DND-41 (cell line): ENCODE results near the gene NAA10.

ENCODE experiments used
- ATAC-seq: fragments of 200-7000 bp; cut with Tn5 transposase; 3 replicates; pipeline ENCODE4 v1.9.1; 2021; ENCODE audit warnings: low read depth; ENCODE audit not compliant: insufficient read depth
- DNase-seq: peaks from one replicate; pipeline ENCODE4 v3.0.0-alpha.2; 2020
- H2AFZ ChIP-seq: 2 replicates; pipeline ENCODE4 v1.6.0; 2012; ENCODE audit warnings: low read depth, low read length
- H3K27ac ChIP-seq: 2 replicates; pipeline ENCODE4 v1.5.1; 2012; ENCODE audit warnings: low read length, inconsistent platforms
- H3K27me3 ChIP-seq: fragments of 200-600 bp; sonication (generic); 2 replicates; pipeline ENCODE4 v1.6.0; 2012; ENCODE audit warnings: low read length, mild to moderate bottlenecking, inconsistent platforms; ENCODE audit not compliant: insufficient read depth, poor library complexity
- H3K36me3 ChIP-seq: 2 replicates; pipeline ENCODE4 v1.5.1; 2012; ENCODE audit warnings: low read length, inconsistent platforms; ENCODE audit not compliant: insufficient read depth
- H3K4me1 ChIP-seq: 2 replicates; pipeline ENCODE4 v1.5.1; 2012; ENCODE audit warnings: mild to moderate bottlenecking, low read length; ENCODE audit not compliant: insufficient read depth
- H3K4me2 ChIP-seq: 2 replicates; pipeline ENCODE4 v1.6.0; 2012; ENCODE audit warnings: mild to moderate bottlenecking, moderate library complexity, low read length, inconsistent platforms; ENCODE audit not compliant: insufficient read depth
- H3K4me3 ChIP-seq, 2 experiments: fragments of 200-600 bp in 1 of 2; shearing (Covaris generic) in 1 of 2; 2 replicates each; pipeline ENCODE4 v1.5.1; 2012 to 2016; ENCODE audit warnings: inconsistent platforms in 2 of 2, low read length in 2 of 2, mild to moderate bottlenecking in 2 of 2, low read depth in 1 of 2, moderate library complexity in 1 of 2
- H3K79me2 ChIP-seq: 2 replicates; pipeline ENCODE4 v1.6.0; 2012; ENCODE audit warnings: low read length, inconsistent platforms; ENCODE audit not compliant: insufficient read depth
- H3K9ac ChIP-seq: 2 replicates; pipeline ENCODE4 v1.6.0; 2012; ENCODE audit warnings: low read depth, mild to moderate bottlenecking, inconsistent platforms, low read length, moderate library complexity
- H3K9me3 ChIP-seq: 2 replicates; pipeline ENCODE4 v1.5.1; 2012; ENCODE audit warnings: low read length, moderate library complexity, mild to moderate bottlenecking, inconsistent platforms; ENCODE audit not compliant: insufficient read depth, severe bottlenecking
- H4K20me1 ChIP-seq: 2 replicates; pipeline ENCODE4 v1.6.0; 2012; ENCODE audit warnings: low read length; ENCODE audit not compliant: insufficient read depth
- EZH2 ChIP-seq: IDR thresholded peaks from 3 replicates; pipeline ENCODE4 v1.6.1; 2012; ENCODE audit warnings: borderline replicate concordance, low read depth, mild to moderate bottlenecking, moderate library complexity, low read length, inconsistent platforms; ENCODE audit not compliant: severe bottlenecking
- TF ChIP-seq, protein P1 (sequence below): IDR thresholded peaks from 2 replicates; pipeline ENCODE4 v1.5.1; 2012; ENCODE audit warnings: borderline replicate concordance, low read length, moderate library complexity, mild to moderate bottlenecking; ENCODE audit not compliant: poor library complexity, severe bottlenecking; ENCODE audit errors: extremely low read depth

NAA10 gene

DNA sequence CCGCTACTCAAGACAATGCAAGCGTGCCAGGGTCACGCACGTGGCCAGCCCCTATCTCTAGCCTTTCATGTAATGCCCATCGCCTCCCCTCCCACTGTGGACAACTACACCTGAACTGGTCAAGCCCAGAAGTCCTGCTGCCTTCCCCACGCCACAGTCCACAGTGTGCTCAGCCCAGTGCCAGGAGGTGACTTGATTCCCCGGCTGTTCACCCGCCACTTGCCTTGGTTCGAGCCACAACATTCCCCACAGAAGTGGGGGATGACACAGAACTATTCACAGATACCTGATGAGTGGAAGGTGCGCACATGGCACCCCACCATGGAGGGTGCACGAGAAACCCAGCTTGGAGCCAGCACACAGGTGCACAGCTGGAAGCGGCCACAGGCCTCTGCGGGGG, 15.6 kb downstream of the NAA10 start:
- no peak overlapping the region for H3K4me2 ChIP-seq
- H3K79me2 ChIP-seq, result peaks cover 47% of the 10 kb centered on the region
- H2AFZ ChIP-seq, result no peak overlapping the region
- no peaks in the 10 kb centered on the region for H3K9me3 ChIP-seq
- no peak for DNase-seq
- H4K20me1 ChIP-seq, result peaks cover 42% of the 10 kb centered on the region
- H3K27me3 ChIP-seq, result no peaks in the 10 kb centered on the region
- TF ChIP-seq EZH2, result no peak
- TF ChIP-seq, protein P1, sequence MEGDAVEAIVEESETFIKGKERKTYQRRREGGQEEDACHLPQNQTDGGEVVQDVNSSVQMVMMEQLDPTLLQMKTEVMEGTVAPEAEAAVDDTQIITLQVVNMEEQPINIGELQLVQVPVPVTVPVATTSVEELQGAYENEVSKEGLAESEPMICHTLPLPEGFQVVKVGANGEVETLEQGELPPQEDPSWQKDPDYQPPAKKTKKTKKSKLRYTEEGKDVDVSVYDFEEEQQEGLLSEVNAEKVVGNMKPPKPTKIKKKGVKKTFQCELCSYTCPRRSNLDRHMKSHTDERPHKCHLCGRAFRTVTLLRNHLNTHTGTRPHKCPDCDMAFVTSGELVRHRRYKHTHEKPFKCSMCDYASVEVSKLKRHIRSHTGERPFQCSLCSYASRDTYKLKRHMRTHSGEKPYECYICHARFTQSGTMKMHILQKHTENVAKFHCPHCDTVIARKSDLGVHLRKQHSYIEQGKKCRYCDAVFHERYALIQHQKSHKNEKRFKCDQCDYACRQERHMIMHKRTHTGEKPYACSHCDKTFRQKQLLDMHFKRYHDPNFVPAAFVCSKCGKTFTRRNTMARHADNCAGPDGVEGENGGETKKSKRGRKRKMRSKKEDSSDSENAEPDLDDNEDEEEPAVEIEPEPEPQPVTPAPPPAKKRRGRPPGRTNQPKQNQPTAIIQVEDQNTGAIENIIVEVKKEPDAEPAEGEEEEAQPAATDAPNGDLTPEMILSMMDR, result no peak
- ATAC-seq, result no peak
- H3K4me3 ChIP-seq, result no peak overlapping the region
- peaks cover 76% of the 10 kb centered on the region for H3K36me3 ChIP-seq
- H3K9ac ChIP-seq, result no peak overlapping the region
- H3K27ac ChIP-seq, result no peak overlapping the region
- peaks cover 27% of the 10 kb centered on the region for H3K4me1 ChIP-seq

DNA sequence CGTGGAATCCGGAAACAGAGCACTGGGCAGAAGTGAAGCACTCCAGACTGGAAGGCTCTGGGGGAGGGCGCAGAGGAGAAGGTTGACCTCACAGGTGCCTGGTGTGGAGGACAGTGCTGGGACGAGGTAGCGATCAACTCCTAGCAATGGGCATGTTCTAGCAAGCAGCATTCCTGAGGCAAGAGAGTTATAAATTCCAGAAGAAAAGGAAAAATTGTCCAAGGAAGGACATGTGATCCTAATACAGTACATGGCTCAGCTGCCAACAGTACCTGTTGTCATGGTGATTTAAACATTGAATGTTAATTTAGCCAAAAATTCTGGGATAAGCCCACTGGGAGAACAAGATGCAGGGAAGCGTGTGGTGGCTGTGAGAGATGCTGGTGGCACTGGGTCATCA, 17.0 kb downstream of the NAA10 start:
- no peak for TF ChIP-seq EZH2
- TF ChIP-seq, protein P1, result no peak
- no peak overlapping the region for H3K9ac ChIP-seq
- H3K27ac ChIP-seq, result no peak overlapping the region
- no peaks in the 10 kb centered on the region for H3K9me3 ChIP-seq
- peaks cover 33% of the 10 kb centered on the region for H3K79me2 ChIP-seq
- ATAC-seq, result no peak
- no peaks in the 10 kb centered on the region for H3K27me3 ChIP-seq
- H3K4me3 ChIP-seq, result no peak overlapping the region
- no peak overlapping the region for H3K4me2 ChIP-seq
- H3K36me3 ChIP-seq, result peaks cover 80% of the 10 kb centered on the region
- peaks cover 38% of the 10 kb centered on the region for H4K20me1 ChIP-seq
- no peak for DNase-seq
- H3K4me1 ChIP-seq, result peaks cover 13% of the 10 kb centered on the region
- no peak overlapping the region for H2AFZ ChIP-seq

DNA sequence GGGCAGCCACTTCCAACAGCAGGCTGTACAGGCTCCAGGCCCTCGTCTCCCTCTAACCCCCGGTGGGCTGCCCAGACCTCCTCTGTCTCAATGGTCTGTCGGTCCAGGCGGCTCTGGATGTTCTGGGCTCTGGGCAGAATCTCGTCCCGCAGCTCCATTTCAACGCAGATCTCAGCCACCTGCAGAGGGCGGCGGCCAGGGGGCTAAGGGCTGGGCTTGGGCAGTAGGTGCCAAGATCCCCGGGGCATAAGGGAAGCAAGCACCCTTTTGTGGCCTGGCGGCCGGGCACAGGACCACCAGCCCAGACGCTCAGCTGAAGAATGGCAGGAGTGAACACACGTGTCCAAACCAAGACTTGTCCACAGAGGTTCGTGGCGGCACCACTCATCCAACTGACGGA, 21.1 kb downstream of the NAA10 start:
- Histone ChIP-seq H3K27me3 (no peaks in the 10 kb centered on the region), H3K79me2 (0 out of 2 replicates have a peak, but pooled peaks cover 4% of the 10 kb centered on the region), H3K4me2 (no peak overlapping the region), H3K27ac (no peak overlapping the region), H3K4me3 (no peak overlapping the region), H4K20me1 (peaks cover 17% of the 10 kb centered on the region), H3K9me3 (no peaks in the 10 kb centered on the region), H3K36me3 (peaks cover 62% of the 10 kb centered on the region), H3K9ac (no peak overlapping the region), H3K4me1 (no peaks in the 10 kb centered on the region), H2AFZ (no peak overlapping the region)
- no peak for DNase-seq
- ATAC-seq, result no peak
- no peak for TF ChIP-seq EZH2
- TF ChIP-seq, protein P1, result no peak

DNA sequence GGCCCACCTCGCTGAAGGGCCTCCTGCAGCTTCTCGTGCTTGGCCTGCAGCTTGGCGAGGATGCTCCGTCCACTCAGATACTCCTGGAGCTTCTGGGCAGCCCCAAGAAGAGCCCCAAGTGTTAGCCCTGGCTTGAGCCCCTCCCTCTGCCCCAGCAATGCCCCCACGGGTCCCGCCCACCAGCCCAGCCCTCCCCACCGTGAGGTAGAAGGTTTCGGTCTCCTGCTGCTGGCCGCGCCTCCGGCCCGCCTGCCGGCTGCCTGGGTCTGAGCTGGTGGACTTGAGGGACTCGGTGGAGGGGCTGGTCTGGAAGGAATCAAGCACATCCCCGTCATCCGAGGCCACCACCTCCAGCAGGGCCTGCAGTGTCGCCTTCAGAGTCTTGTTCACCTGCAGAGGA, 21.6 kb downstream of the NAA10 start:
- H3K27me3 ChIP-seq, result no peaks in the 10 kb centered on the region
- H3K36me3 ChIP-seq, result peaks cover 62% of the 10 kb centered on the region
- ATAC-seq (no peak), DNase-seq (no peak)
- no peak overlapping the region for H3K4me3 ChIP-seq
- TF ChIP-seq, protein P1, result no peak
- no peak for TF ChIP-seq EZH2
- H3K79me2 ChIP-seq, result 0 out of 2 replicates have a peak, but pooled peaks cover 4% of the 10 kb centered on the region
- no peak overlapping the region for H3K9ac ChIP-seq
- H3K27ac ChIP-seq, result no peak overlapping the region
- H3K9me3 ChIP-seq, result no peaks in the 10 kb centered on the region
- no peak overlapping the region for H3K4me2 ChIP-seq
- peaks cover 17% of the 10 kb centered on the region for H4K20me1 ChIP-seq
- H2AFZ ChIP-seq, result no peak overlapping the region
- H3K4me1 ChIP-seq, result no peaks in the 10 kb centered on the region
